CD4-positive, alpha-beta T cell (primary cell): Measurements from ENCODE around the gene SPATA45. TPM values are rescaled to one million over a fixed set of nuclear protein-coding genes. Genes with fewer than 3 reads are reported as not detected.

Experiments used
- ATAC-seq: fragments of 200-7000 bp; cut with Tn5 transposase; one replicate; pipeline ENCODE4 v1.10.0; 2022; ENCODE audit warnings: mild to moderate bottlenecking; ENCODE audit not compliant: poor library complexity
- CTCF ChIA-PET: fragments of 350-600 bp; sonication (Branson Sonifier 250); formaldehyde crosslinking; loops from one replicate; lab custom pipeline; 2021; ENCODE audit warnings: antibody characterized with exemption, inconsistent platforms; lab: Charles Lee
- POLR2A ChIA-PET: fragments of 350-600 bp; sonication (Branson Sonifier 250); formaldehyde crosslinking; loops from one replicate; lab custom pipeline; 2021; ENCODE audit warnings: antibody characterized with exemption, inconsistent platforms; lab: Charles Lee
- DNase-seq, 14 experiments: peaks; one replicate each; pipeline ENCODE4 v3.0.0-alpha.2; 2013 to 2020; ENCODE audit warnings: mixed read lengths in 2 of 14
- H3K27ac ChIP-seq, 2 donors: one replicate each; pipeline versions ENCODE4 v1.5.1 to v1.7.0; 2013; ENCODE audit warnings: low read length in 2 of 2, low read depth in 1 of 2, mild to moderate bottlenecking in 1 of 2
- H3K27me3 ChIP-seq, 2 experiments: 1 replicate in 1 of 2; 2 replicates in 1 of 2; pipeline versions ENCODE4 v1.6.1 to v1.7.0; 2013; ENCODE audit warnings: low read length in 2 of 2, control low read depth in 1 of 2, mild to moderate bottlenecking in 1 of 2, moderate library complexity in 1 of 2; ENCODE audit not compliant: insufficient read depth in 2 of 2, control insufficient read depth in 1 of 2
- H3K36me3 ChIP-seq: one replicate; pipeline ENCODE4 v1.6.1; 2013; ENCODE audit warnings: low read length, control low read depth; ENCODE audit not compliant: insufficient read depth
- H3K4me1 ChIP-seq: one replicate; pipeline ENCODE4 v1.6.1; 2013; ENCODE audit warnings: low read length, control low read depth; ENCODE audit not compliant: insufficient read depth
- H3K4me3 ChIP-seq: one replicate; pipeline ENCODE4 v1.5.1; 2013; ENCODE audit warnings: mild to moderate bottlenecking, low read length, moderate library complexity
- H3K9me3 ChIP-seq, 2 experiments: 1 replicate in 1 of 2; 2 replicates in 1 of 2; pipeline versions ENCODE4 v1.6.1 to v1.7.0; 2013; ENCODE audit warnings: low read length in 2 of 2, mild to moderate bottlenecking in 2 of 2, control low read depth in 1 of 2, moderate library complexity in 1 of 2; ENCODE audit not compliant: control insufficient read depth in 1 of 2, insufficient read depth in 1 of 2
- H3K27ac Mint-ChIP-seq: one replicate; pipeline ENCODE4 v1.8.0; 2020; ENCODE audit warnings: mixed read lengths
- H3K27me3 Mint-ChIP-seq: one replicate; pipeline ENCODE4 v1.8.0; 2021; ENCODE audit warnings: mixed read lengths
- H3K36me3 Mint-ChIP-seq: one replicate; pipeline ENCODE4 v1.8.0; 2021; ENCODE audit warnings: low read depth, mixed read lengths
- H3K4me1 Mint-ChIP-seq: one replicate; pipeline ENCODE4 v1.8.0; 2021; ENCODE audit warnings: low read depth, mixed read lengths
- H3K4me3 Mint-ChIP-seq: one replicate; pipeline ENCODE4 v1.8.0; 2020; ENCODE audit warnings: mild to moderate bottlenecking, mixed read lengths
- H3K9me3 Mint-ChIP-seq: one replicate; pipeline ENCODE4 v1.8.0; 2020; ENCODE audit warnings: mixed read lengths
- CTCF ChIP-seq: fragments of 200-600 bp; IDR thresholded peaks from one replicate; pipeline ENCODE4 v1.8.0; 2022; ENCODE audit warnings: antibody characterized with exemption, mild to moderate bottlenecking
- intact Hi-C, 2 experiments: fragments of 100-400 bp; cut with DNase I in 1 of 2; cut with micrococcal nuclease in 1 of 2; formaldehyde crosslinking; loops; one replicate each; pipeline versions ENCODE4 v1.15.1 to v1.9.0; 2023 to 2025; cut with DNase I, micrococcal nuclease
- total RNA-seq, 174 experiments: library from RNA in 2 of 174; stranded (reverse) in 2 of 174; gene quantifications; one replicate each; pipeline ENCODE4 v1.2.3 and lab custom pipeline; 2021 to 2026

Gene SPATA45
- total RNA-seq, 2 experiments from 2014 or later: not detected

GRCh38 chr1:212824201-212824600, 23.2 kb downstream of the SPATA45 start:
- peaks cover 3% of the 10 kb centered on the region for H3K36me3 Mint-ChIP-seq

GRCh38 chr1:212822956-212823355, 24.5 kb downstream of the SPATA45 start:
- POLR2A ChIA-PET: no interaction called here
- H3K4me1 Mint-ChIP-seq: no peaks in the 10 kb centered on the region
- DNase-seq (no peak), ATAC-seq (no peak)
- no peaks in the 10 kb centered on the region for H3K36me3 ChIP-seq
- no peak for TF ChIP-seq CTCF
- no peak overlapping the region for H3K27ac Mint-ChIP-seq
- no peaks in the 10 kb centered on the region for H3K36me3 Mint-ChIP-seq
- H3K27ac ChIP-seq: no peak overlapping the region
- H3K27me3 ChIP-seq: no peaks in the 10 kb centered on the region
- H3K9me3 Mint-ChIP-seq: peaks cover 13% of the 10 kb centered on the region
- no peak overlapping the region for H3K4me3 Mint-ChIP-seq
- no peak overlapping the region for H3K4me3 ChIP-seq
- peaks cover 15 to 27% of the 10 kb centered on the region in 2 experiments for H3K9me3 ChIP-seq
- H3K4me1 ChIP-seq: no peaks in the 10 kb centered on the region
- CTCF ChIA-PET: no interaction called here
- no peaks in the 10 kb centered on the region for H3K27me3 Mint-ChIP-seq
- intact Hi-C loops: no loop called here

More at GRCh38 chr1:212824201-212824600, 23.2 kb downstream of the SPATA45 start:
- ChIA-PET CTCF (no interaction called here), POLR2A (no interaction called here)
- peaks cover 15 to 27% of the 10 kb centered on the region in 2 experiments for H3K9me3 ChIP-seq
- no peak for DNase-seq
- Mint-ChIP-seq H3K4me3 (no peak overlapping the region), H3K27ac (no peak overlapping the region), H3K9me3 (peaks cover 13% of the 10 kb centered on the region), H3K27me3 (no peaks in the 10 kb centered on the region), H3K4me1 (no peaks in the 10 kb centered on the region)
- no peak for ATAC-seq
- no peak overlapping the region for H3K4me3 ChIP-seq
- H3K4me1 ChIP-seq: no peaks in the 10 kb centered on the region
- H3K36me3 ChIP-seq: no peaks in the 10 kb centered on the region
- TF ChIP-seq CTCF: no peak
- no peak overlapping the region for H3K27ac ChIP-seq
- no peaks in the 10 kb centered on the region for H3K27me3 ChIP-seq
- intact Hi-C loops: no loop called here

- no peaks in the 10 kb centered on the region for H3K4me1 ChIP-seq
- no peak for TF ChIP-seq CTCF
- peaks cover 12 to 19% of the 10 kb centered on the region in 2 experiments for H3K9me3 ChIP-seq
- no peaks in the 10 kb centered on the region for H3K36me3 Mint-ChIP-seq
- no peaks in the 10 kb centered on the region for H3K27me3 Mint-ChIP-seq
- intact Hi-C loops: no loop called here
- H3K27me3 ChIP-seq: no peaks in the 10 kb centered on the region
- ChIA-PET POLR2A (interaction anchor here (1.6 kb wide), 1 partner anchor 12 kb away, joined by 4 read pairs; no protein-coding TSS in a partner anchor), CTCF (no interaction called here)
- peaks cover 8% of the 10 kb centered on the region for H3K9me3 Mint-ChIP-seq
- ATAC-seq (no peak), DNase-seq (no peak)
- no peak overlapping the region for H3K4me3 Mint-ChIP-seq
- no peak overlapping the region for H3K27ac ChIP-seq
- no peaks in the 10 kb centered on the region for H3K36me3 ChIP-seq
- H3K4me1 Mint-ChIP-seq: no peaks in the 10 kb centered on the region
- H3K4me3 ChIP-seq: no peak overlapping the region
- no peak overlapping the region for H3K27ac Mint-ChIP-seq
Observed at GRCh38 chr1:212820969-212821368, 26.5 kb downstream of the SPATA45 start.
